ENCODE measurements around the gene GPBAR1. TPM values are rescaled to one million over a fixed set of nuclear protein-coding genes. Genes with fewer than 3 reads are reported as not detected.

Gene GPBAR1
- total and polyA plus RNA-seq, 4 donors: 0.42 to 2.7 (median 1.8) TPM

DNA sequence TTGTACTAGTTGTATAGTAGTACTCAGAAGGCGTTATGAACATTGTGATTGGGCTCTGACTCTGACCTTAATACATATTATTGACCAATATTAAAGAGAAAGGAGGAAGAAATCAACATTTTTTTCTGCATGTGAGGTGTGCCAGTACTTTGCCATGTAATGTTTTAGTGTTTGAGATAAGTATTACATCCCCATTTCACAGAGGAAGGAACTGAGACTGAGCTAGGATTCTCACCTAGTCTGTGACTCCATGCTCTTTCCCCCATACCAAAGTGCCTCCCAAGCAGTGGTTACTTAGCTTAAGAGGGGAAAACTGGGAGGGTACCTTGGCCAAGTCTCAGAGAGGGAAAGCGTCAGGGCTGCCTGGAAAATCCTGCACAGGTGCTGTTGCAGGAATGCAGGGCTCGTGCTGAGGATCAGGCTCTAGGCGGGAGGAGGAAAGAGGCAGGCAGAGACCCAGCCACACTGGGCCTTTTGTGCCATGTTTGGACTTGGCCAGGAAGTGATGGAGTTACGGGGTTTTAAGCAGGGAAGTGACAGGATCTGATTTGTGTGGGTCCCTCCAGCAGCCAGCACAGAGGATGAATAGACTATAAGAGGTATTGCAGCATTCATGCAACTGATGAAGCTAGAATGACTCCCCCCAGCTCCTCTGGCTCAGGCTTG is 11.2 kb downstream of the GPBAR1 start:
- no peak for DNase-seq (ENCODE audit: low spot score)

DNA sequence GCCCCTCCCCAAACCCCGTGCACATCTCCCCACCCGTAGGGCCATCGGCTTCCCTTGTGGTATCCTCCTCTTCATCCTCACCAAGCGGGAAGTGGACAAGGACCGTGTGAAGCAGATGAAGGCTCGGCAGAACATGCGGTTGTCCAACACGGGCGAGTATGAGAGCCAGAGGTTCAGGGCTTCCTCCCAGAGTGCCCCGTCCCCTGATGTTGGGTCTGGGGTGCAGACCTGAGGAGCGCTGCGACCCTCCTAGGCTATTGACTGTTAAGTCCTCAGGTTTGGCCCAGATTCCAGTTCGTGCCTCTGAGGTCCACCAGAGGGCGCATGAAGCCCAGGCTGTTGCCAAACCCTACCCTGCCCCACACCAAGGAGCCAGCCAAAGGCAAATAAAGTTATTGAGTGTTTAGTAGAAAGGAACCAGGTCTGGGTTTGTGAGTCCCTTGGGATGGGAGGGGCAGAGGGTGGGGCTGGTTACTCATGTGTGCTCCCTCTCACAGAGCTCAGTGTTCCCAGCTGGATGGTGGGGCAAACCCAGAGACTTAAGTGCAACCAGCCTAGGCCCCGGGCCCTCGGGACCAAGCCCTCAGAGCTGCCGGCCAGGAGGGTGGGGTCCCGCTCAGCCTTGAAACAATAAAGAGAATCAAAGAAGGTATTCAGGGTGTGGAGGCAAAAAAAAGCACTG is 11.9 kb downstream of the GPBAR1 start:
- 24% methylated on average over 18 of the region's 18 CpGs for WGBS

More for the DNA sequence above, 11.2 kb downstream of the GPBAR1 start:
- H3K9ac ChIP-seq (ENCODE audit: low read depth in 1 of 2, low read length in 2 of 2): no peak overlapping the region
- H3K36me3 ChIP-seq (ENCODE audit: control insufficient read depth in 4 of 4, insufficient read depth in 3 of 4, low read depth in 1 of 4, low read length in 3 of 4): peaks cover 8 to 34% (median 32%) of the 10 kb centered on the region in 4 donors
- no peak overlapping the region for H3K4me3 ChIP-seq (ENCODE audit: low read depth in 1 of 3, low read length in 3 of 3)
- TF ChIP-seq NR2F2 (IDR thresholded peaks at IDR 0.05): no peak
- TF ChIP-seq TAF1 (conservative IDR thresholded peaks at IDR 0.05): no peak
- no peak for TF ChIP-seq MAX (IDR thresholded peaks at IDR 0.05)
- H3K4me1 ChIP-seq (ENCODE audit: control insufficient read depth in 4 of 4, insufficient read depth in 4 of 4, low read length in 3 of 4): peaks cover 2 to 37% (median 29%) of the 10 kb centered on the region in 4 donors
- no peaks in the 10 kb centered on the region for H3K9me3 ChIP-seq (ENCODE audit: control insufficient read depth in 4 of 4, low read length in 3 of 4)
- H3K27me3 ChIP-seq (ENCODE audit: control insufficient read depth in 4 of 4, insufficient read depth in 4 of 4, low read length in 3 of 4): no peaks in the 10 kb centered on the region
- WGBS: 65% methylated on average over 5 of the region's 5 CpGs
- H3K27ac ChIP-seq (ENCODE audit: low read depth in 1 of 2, low read length in 2 of 2): peak overlapping the region; percentile 35 to 49

More for the DNA sequence above, 11.9 kb downstream of the GPBAR1 start:
- peak; percentile 86 for DNase-seq (ENCODE audit: low spot score)
- peak overlapping the region; percentile 35 to 49 for H3K27ac ChIP-seq (ENCODE audit: low read depth in 1 of 2, low read length in 2 of 2)
- H3K4me3 ChIP-seq (ENCODE audit: low read depth in 1 of 3, low read length in 3 of 3): no peak overlapping the region
- H3K9me3 ChIP-seq (ENCODE audit: control insufficient read depth in 4 of 4, low read length in 3 of 4): no peaks in the 10 kb centered on the region
- H3K36me3 ChIP-seq (ENCODE audit: control insufficient read depth in 4 of 4, insufficient read depth in 3 of 4, low read depth in 1 of 4, low read length in 3 of 4): peaks cover 8 to 40% (median 36%) of the 10 kb centered on the region in 4 donors
- peaks cover 2 to 32% (median 28%) of the 10 kb centered on the region in 4 donors for H3K4me1 ChIP-seq (ENCODE audit: control insufficient read depth in 4 of 4, insufficient read depth in 4 of 4, low read length in 3 of 4)
- H3K27me3 ChIP-seq (ENCODE audit: control insufficient read depth in 4 of 4, insufficient read depth in 4 of 4, low read length in 3 of 4): no peaks in the 10 kb centered on the region
- H3K9ac ChIP-seq (ENCODE audit: low read depth in 1 of 2, low read length in 2 of 2): no peak overlapping the region
- TF ChIP-seq FOXA2 (IDR thresholded peaks at IDR 0.05): peak; percentile 67
- TF ChIP-seq NR2F2 (IDR thresholded peaks at IDR 0.05): peak; percentile 25
- TF ChIP-seq, protein P1, sequence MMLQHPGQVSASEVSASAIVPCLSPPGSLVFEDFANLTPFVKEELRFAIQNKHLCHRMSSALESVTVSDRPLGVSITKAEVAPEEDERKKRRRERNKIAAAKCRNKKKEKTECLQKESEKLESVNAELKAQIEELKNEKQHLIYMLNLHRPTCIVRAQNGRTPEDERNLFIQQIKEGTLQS (IDR thresholded peaks at IDR 0.05): peak; percentile 41
- TF ChIP-seq TAF1 (conservative IDR thresholded peaks at IDR 0.05): no peak
- TF ChIP-seq RAD21 (IDR thresholded peaks at IDR 0.05): peak; percentile 97
- TF ChIP-seq GABPA (IDR thresholded peaks at IDR 0.05 in 1 of 2, conservative IDR thresholded peaks at IDR 0.05 in 1 of 2): no peak
- TF ChIP-seq, protein P2, sequence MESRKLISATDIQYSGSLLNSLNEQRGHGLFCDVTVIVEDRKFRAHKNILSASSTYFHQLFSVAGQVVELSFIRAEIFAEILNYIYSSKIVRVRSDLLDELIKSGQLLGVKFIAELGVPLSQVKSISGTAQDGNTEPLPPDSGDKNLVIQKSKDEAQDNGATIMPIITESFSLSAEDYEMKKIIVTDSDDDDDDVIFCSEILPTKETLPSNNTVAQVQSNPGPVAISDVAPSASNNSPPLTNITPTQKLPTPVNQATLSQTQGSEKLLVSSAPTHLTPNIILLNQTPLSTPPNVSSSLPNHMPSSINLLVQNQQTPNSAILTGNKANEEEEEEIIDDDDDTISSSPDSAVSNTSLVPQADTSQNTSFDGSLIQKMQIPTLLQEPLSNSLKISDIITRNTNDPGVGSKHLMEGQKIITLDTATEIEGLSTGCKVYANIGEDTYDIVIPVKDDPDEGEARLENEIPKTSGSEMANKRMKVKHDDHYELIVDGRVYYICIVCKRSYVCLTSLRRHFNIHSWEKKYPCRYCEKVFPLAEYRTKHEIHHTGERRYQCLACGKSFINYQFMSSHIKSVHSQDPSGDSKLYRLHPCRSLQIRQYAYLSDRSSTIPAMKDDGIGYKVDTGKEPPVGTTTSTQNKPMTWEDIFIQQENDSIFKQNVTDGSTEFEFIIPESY (IDR thresholded peaks at IDR 0.05): no peak
- TF ChIP-seq REST (IDR thresholded peaks at IDR 0.05): no peak
- peak; percentile 10 for TF ChIP-seq HNF4G (IDR thresholded peaks at IDR 0.05)
- TF ChIP-seq, protein P3, sequence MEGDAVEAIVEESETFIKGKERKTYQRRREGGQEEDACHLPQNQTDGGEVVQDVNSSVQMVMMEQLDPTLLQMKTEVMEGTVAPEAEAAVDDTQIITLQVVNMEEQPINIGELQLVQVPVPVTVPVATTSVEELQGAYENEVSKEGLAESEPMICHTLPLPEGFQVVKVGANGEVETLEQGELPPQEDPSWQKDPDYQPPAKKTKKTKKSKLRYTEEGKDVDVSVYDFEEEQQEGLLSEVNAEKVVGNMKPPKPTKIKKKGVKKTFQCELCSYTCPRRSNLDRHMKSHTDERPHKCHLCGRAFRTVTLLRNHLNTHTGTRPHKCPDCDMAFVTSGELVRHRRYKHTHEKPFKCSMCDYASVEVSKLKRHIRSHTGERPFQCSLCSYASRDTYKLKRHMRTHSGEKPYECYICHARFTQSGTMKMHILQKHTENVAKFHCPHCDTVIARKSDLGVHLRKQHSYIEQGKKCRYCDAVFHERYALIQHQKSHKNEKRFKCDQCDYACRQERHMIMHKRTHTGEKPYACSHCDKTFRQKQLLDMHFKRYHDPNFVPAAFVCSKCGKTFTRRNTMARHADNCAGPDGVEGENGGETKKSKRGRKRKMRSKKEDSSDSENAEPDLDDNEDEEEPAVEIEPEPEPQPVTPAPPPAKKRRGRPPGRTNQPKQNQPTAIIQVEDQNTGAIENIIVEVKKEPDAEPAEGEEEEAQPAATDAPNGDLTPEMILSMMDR (IDR thresholded peaks at IDR 0.05; ENCODE audit: low read depth, low read length, missing input control): peak; percentile 93
- no peak for TF ChIP-seq MAX (IDR thresholded peaks at IDR 0.05)
- TF ChIP-seq FOXA1 (IDR thresholded peaks at IDR 0.05): no peak
- TF ChIP-seq JUND (IDR thresholded peaks at IDR 0.05): peak; percentile 22 to 41
- TF ChIP-seq HNF4A (conservative IDR thresholded peaks at IDR 0.05): peak; percentile 46 to 60
- TF ChIP-seq SP1 (IDR thresholded peaks at IDR 0.05): peak; percentile 42
- peak; percentile 42 for TF ChIP-seq YY1 (IDR thresholded peaks at IDR 0.05)
- TF ChIP-seq RXRA (IDR thresholded peaks at IDR 0.05): peak; percentile 46 to 55
- no peak for TF ChIP-seq EGR1 (IDR thresholded peaks at IDR 0.05; ENCODE audit: low read depth in 2 of 2)

All from liver (tissue), 9 donors.